ENCODE measurements around the gene CPLX3. TPM values are rescaled to one million over a fixed set of nuclear protein-coding genes. Genes with fewer than 3 reads are reported as not detected.

Gene CPLX3
- total RNA-seq, 1 donor from 2014 or later, result 1.2 TPM

GRCh38 chr15:74817370-74817737 lies 9.1 kb upstream of the CPLX3 start:
- Histone ChIP-seq H3K36me3 (no peaks in the 10 kb centered on the region), H3K4me3 (no peak overlapping the region), H3K27me3 (ENCODE audit: low read depth) (no peaks in the 10 kb centered on the region), H3K9me3 (replicated peaks) (no peaks in the 10 kb centered on the region), H3K27ac (replicated peaks) (peak overlapping the region; percentile 80), H3K4me1 (peaks cover 48% of the 10 kb centered on the region)
- TF ChIP-seq CTCF (IDR thresholded peaks at IDR 0.05; ENCODE audit: borderline replicate concordance), result peak; percentile 51
- peak; percentile 64 for DNase-seq
- intact Hi-C loops (cut with micrococcal nuclease), result no loop called here

GRCh38 chr15:74820056-74820455 lies 6.4 kb upstream of the CPLX3 start:
- intact Hi-C loops (cut with micrococcal nuclease), result no loop called here
- Histone ChIP-seq H3K27ac (replicated peaks) (no peak overlapping the region), H3K4me1 (peaks cover 30% of the 10 kb centered on the region), H3K9me3 (replicated peaks) (no peaks in the 10 kb centered on the region), H3K27me3 (ENCODE audit: low read depth) (peaks cover 8% of the 10 kb centered on the region), H3K36me3 (no peaks in the 10 kb centered on the region), H3K4me3 (no peak overlapping the region)
- no peak for TF ChIP-seq CTCF (IDR thresholded peaks at IDR 0.05; ENCODE audit: borderline replicate concordance)
- no peak for DNase-seq

GRCh38 chr15:74821091-74821789 lies 5.2 kb upstream of the CPLX3 start:
- Histone ChIP-seq H3K4me3 (no peak overlapping the region), H3K27ac (replicated peaks) (no peak overlapping the region), H3K9me3 (replicated peaks) (no peaks in the 10 kb centered on the region), H3K27me3 (ENCODE audit: low read depth) (peaks cover 20% of the 10 kb centered on the region), H3K36me3 (no peaks in the 10 kb centered on the region), H3K4me1 (peaks cover 20% of the 10 kb centered on the region)
- no peak for DNase-seq
- intact Hi-C loops (cut with micrococcal nuclease), result no loop called here
- no peak for TF ChIP-seq CTCF (IDR thresholded peaks at IDR 0.05; ENCODE audit: borderline replicate concordance)

- TF ChIP-seq CTCF (IDR thresholded peaks at IDR 0.05; ENCODE audit: borderline replicate concordance), result no peak
- DNase-seq, result no peak
- no peak overlapping the region for H3K27ac ChIP-seq (replicated peaks)
- H3K4me1 ChIP-seq, result peaks cover 19% of the 10 kb centered on the region
- H3K9me3 ChIP-seq (replicated peaks), result no peaks in the 10 kb centered on the region
- intact Hi-C loops (cut with micrococcal nuclease), result no loop called here
- no peak overlapping the region for H3K4me3 ChIP-seq
- no peaks in the 10 kb centered on the region for H3K36me3 ChIP-seq
- peaks cover 25% of the 10 kb centered on the region for H3K27me3 ChIP-seq (ENCODE audit: low read depth)
Observed at GRCh38 chr15:74821790-74822158, 4.7 kb upstream of the CPLX3 start.

GRCh38 chr15:74822233-74822632 lies 4.2 kb upstream of the CPLX3 start:
- H3K9me3 ChIP-seq (replicated peaks), result no peaks in the 10 kb centered on the region
- DNase-seq, result no peak
- H3K27ac ChIP-seq (replicated peaks), result no peak overlapping the region
- H3K36me3 ChIP-seq, result no peaks in the 10 kb centered on the region
- no peak overlapping the region for H3K4me3 ChIP-seq
- intact Hi-C loops (cut with micrococcal nuclease), result no loop called here
- peaks cover 14% of the 10 kb centered on the region for H3K4me1 ChIP-seq
- TF ChIP-seq CTCF (IDR thresholded peaks at IDR 0.05; ENCODE audit: borderline replicate concordance), result no peak
- H3K27me3 ChIP-seq (ENCODE audit: low read depth), result peaks cover 30% of the 10 kb centered on the region

Data from left ventricle myocardium inferior (tissue), 1 donor.